HG02610 (cell line): ENCODE data around the gene CCSAP.
"Not testable (repeated sequence)": the region's sequence is repeated elsewhere in the genome, so short reads cannot be mapped to it uniquely, and the experiment has no call there.

Experiments used
- ATAC-seq: cut with Tn5 transposase; IDR thresholded peaks from one replicate; pipeline ENCODE4 v1.9.1; 2021; ENCODE audit warnings: mild to moderate bottlenecking, moderate library complexity; ENCODE audit not compliant: unreplicated experiment

Gene CCSAP

DNA sequence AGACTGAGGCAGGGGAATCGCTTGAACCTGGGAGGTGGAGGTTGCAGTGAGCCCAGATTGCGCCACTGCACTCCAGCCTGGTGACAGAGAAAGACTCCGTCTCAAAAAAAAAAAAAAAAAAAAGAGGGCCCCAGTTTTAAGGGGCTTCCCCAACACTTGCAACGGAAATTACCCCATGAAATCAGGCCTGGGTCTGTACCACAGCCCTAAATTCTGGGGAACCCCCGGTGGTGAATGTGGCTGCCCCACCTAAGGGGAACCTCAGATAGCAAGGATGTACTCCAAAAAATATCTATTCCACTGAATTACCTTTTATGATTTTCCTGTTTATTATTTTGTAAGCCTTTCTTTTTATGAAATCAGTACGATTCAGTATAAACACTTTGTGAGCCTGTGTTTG, 15.1 kb downstream of the CCSAP start:
- not testable (repeated sequence) for ATAC-seq

DNA sequence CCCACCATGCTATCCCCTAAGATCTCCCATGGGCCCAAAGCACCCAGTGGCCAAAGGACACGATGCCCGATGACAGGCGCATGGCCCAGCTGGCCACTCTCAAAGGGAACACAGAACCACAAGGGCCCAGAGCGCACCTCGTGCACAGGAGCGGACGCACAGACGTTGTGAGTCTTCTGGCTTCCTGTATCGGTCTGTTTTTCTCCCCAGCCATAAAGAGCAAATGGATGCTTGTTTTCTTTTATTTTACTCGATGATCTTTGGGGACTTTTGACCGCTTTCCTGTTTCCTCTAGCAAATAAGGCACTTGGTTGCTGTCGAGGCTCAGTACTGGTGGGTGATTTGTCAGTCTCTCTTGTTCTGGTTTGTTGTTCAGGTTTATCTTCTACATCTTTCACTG, 16.2 kb downstream of the CCSAP start:
- no peak for ATAC-seq

DNA sequence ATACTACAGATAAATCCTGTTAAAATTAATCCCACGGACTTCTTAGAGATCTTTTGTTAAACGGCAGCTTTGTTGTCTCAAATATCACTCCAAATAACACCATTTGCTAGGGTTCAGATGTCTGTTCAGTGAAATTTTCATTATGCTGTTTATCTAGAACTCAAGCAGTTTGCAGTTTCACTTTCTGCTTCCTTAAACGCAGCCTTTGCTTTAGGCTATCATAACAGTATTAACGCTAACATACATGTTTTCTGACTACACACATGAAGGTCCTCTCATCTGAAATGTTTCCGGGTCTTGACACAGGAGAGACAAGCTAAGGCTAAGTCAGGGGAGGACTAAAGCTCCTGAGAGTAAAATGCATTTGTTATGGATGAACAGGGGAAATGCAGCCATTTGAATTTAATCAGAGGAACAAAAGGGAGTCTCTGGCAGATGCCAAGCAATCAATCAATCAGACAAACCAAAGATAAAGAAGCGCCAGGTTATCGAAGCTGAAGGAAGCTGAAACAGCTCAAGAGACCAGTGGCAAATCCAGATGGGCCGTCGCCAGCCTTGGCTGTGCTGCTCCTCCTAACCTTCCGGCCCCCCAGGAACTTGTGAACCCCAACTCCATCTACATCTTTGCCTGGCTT, 16.9 kb downstream of the CCSAP start:
- no peak for ATAC-seq

DNA sequence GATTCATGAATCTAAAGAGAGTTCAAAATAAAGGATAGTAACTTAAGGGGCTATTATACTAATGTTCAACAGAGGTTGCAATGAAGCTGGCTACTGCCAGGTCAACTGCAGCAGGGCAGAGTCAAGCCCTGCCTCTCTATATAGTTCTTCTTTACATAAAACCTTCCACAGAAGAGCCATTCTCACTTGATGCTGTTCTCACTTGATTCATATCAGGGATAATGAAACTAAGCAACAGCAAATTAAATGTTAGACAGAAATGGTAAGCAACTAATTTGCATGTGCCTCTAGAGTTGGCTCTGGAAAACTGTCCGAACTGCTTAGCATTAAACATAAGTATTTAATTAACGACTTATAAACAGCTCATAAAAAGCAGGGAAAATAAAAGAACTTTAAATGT, 17.4 kb downstream of the CCSAP start:
- no peak for ATAC-seq

DNA sequence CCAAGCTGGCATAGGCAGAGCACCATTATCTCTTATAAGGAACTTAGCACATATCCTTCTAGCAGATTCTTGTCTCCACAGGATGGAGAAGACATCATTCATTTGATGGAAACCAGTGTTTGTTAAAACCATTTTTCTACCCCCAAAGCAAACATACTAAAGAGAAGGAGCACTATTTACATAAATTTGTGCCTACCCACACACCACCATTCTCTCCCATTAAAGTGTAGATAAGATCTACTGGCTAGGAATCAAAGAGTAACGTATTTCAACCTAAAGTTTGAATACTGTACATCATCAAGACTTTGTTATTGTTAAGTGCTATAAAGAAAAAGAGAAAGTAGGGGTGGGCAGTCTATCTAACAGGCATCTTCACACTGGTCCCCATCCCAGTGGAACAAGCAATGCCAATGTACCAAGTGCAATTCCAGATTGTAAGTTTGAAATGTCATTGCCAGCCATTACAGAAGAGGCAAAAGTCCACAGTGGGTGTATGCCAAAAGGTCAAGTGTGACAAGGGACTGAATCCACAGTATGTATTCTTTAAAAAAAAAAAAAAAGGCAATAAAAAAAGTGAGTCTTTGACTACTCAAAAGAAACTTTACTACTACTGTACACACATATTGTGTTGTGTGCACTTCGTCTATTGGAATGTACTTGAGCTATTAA, 18.8 kb downstream of the CCSAP start:
- ATAC-seq: no peak

DNA sequence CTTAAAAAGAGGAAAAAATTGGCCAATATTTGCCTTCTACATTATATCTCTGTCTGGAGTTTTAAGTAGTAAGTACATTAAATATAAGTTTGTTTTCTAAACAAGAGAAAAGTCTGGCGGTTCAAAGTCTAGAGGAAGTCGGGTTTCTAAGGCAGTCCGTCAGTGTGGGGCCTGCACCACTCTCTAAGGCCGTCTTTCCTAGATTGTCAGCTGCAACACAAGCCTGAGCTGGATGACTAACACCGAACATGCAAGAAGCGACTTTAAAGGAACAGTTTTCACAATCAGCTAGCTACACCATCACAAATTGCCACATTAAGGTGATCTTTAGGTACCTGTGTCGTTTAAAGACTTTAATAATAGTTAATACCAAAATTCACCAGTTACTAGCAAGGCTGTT, 19.6 kb downstream of the CCSAP start:
- no peak for ATAC-seq

DNA sequence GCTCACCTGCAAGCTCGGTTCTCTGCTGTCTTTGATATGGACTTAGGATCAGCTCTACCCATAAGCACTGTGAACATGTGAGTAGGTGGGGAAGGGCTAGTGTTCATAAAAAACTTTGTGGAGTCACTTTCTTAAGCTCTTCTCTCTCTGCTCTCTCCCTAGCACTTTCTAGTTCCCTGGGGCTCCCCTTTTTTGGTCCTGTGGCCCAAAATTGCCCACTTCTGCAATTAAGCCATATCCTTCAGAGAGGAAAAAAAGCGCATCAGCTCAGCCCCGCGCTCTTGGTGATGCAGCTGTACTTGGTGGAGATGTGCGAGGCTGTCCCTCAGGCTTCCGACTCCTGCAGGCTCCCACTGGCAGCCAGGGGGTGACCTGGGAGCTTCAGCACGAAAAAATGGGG, 23.4 kb downstream of the CCSAP start:
- ATAC-seq: no peak

DNA sequence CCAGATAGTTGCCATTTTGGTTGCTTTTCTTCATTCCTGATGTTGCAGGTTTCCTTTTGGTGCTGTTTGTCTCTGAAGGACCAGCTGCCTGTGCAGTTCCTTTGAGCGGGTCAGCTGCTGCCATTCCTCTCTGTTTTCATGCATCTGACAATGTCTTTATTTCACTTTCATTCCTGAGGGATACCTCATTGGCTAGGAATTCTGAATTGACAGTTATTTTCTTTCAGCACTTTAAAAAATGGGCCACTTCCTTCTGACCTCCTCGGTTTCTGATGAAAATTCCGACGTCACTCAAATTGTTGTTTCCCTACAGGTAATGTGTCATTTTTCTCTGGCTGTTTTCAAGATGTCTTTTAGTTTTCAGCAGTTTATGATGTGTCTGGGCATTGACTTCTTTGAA, 24.8 kb downstream of the CCSAP start:
- ATAC-seq: no peak

DNA sequence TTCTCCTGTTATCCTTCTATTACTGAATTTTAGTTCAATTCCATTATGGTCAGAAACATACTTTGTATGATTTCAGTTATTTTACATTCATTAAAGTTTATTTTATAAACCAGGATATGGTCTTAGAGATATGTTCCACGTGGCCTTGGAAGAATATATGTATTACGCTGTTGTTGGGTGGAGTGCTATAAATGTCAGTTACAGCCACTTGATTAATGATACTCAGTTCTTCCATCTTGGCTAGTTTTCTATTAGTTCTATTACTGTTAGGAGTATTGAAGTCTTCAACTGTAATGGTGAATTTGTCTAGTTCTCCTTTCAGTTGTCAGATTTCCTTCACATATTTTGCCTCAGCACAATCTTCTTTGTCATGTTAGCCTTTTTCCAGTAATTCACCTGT, 26.7 kb downstream of the CCSAP start:
- no peak for ATAC-seq

DNA sequence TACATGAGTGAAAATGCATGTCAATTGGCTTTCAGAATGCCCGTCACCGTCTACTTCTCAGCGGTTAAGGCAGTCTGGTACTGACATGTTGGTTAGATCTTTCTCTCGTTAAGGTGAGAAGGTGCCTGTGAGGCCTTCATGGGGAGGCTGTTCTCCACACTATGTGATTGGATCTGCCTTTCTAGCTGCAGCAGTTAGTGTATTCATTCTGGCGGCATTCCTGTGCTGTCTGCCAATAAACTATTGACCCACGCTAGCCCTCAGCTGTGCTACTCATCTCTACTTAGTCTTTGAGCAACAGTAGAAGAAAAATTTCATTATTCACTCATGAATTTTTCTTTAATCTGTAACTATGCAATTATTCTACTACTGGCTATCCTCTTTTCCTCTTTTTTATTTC, 32.0 kb downstream of the CCSAP start:
- no peak for ATAC-seq

DNA sequence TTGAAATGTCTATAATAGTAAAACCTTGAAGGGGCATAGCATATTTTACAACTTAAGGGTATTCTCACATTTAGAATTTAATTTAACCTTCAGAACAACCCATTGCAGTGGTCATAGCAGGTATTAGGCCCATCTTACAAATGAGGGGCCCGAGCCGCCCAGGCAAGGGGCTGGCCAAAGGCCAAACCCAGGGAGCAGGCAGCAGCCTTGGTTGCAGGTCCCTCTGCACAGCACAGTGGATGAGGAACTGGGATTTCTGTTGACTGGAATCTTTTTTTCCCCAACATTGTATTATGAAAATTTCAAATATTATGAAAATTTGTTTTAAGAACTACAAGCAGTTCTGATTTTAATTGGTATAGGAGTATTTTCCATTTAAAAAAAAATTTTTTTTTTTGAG, 33.2 kb downstream of the CCSAP start:
- no peak for ATAC-seq

DNA sequence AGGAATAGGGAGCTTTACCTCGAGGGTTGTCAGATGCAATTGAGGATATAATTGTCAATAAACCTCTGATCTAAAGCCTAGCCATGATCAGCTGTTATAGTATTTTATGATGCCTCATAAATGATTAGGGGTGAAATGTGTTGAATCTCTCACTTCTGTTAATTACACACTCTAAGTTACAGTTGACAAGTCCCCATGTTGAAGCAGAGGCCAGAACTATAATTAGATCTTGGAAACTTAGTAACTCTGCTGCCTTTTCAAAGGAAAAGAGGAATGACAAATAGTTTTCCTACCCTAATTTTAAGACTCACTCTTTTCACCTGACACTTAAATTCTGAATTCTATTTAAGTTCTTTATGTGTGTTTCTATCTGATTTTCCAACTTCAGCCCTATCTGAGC, 33.8 kb downstream of the CCSAP start:
- no peak for ATAC-seq

DNA sequence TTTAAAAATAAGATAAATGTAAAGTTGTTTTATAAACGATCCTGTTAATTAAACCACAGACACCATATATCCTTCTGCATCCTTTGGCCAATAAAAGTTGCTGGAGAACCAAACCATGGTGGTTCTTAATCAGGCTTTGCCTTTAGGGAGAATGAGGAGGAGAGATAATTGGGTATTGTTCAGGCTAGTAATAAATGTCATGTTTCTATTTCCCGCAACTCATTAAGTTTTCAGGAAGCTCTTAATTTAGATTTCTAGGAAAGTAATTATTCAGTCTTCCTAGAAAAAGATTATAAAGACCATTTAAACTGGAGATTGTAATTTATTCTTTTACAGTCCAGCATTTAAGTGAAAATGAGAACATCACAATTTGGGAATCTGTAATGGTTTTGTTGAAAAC, 37.5 kb downstream of the CCSAP start:
- no peak for ATAC-seq

DNA sequence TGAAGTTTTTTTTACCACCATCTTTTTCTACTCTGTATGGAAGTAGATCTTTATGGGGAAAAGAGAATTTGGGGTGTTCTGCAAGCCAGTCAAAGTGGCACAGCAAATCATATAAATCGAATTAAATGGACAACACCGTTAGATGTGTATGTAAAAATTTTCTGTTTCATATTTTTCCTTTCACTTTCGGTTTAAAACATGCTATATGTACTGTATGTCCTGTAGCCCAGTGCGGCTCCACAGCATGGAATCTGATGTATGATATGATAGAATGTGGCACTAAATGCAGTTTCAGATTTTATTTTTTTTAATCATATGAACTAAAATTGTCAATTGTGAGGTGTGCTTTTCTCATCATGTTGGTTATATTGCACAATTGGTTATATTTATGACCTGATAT, 39.0 kb downstream of the CCSAP start:
- no peak for ATAC-seq

DNA sequence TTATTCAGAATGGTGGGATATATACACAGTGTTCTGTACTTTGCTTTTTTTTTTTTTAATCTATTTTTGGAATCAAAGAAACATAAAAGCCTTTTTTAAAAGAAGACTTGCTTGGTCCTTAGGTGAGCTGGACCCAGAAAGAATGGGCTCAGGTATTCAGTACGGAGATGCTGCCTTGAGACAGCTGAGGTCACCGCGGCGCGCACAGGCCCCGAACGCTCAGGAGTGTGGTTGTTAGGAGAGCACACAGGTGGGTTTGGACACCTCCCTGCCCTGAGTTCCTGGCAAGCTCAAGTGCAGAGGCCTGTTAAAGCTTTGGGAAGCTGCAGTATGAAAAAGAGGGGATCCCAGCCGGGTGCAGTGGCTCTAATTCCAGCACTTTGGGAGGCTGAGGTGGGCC, 40.1 kb downstream of the CCSAP start:
- ATAC-seq: no peak

DNA sequence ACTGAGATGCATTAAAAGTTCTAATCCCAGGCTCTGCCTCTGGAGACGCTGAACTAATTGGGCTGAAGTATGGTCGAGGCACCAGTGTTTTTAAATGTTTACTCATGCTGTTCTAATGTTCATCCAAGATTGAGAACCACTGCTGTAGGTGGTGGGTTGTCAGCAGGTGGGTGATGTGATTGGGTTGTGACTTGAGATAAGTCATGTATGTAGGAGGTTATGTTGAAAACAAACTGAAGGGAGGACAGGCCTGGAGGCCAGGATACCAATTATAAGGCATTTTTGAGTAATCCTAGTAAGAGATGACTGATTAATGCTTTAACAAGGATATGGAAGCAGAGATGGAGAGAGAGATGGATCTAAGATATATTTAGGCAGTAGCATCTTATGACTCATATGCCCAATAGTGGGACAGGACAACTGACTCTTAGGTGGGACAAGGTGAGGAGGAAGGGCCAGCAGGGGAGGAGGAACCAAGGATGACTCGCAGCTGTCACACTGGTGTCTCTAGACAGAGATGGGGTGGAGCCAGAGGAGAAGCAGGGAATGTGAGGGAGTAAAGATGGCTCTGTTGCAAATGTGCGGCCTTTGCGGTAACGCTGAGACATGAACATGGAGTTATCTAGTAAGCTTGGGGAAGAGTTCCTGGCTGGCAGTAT, 42.6 kb downstream of the CCSAP start:
- ATAC-seq: no peak

DNA sequence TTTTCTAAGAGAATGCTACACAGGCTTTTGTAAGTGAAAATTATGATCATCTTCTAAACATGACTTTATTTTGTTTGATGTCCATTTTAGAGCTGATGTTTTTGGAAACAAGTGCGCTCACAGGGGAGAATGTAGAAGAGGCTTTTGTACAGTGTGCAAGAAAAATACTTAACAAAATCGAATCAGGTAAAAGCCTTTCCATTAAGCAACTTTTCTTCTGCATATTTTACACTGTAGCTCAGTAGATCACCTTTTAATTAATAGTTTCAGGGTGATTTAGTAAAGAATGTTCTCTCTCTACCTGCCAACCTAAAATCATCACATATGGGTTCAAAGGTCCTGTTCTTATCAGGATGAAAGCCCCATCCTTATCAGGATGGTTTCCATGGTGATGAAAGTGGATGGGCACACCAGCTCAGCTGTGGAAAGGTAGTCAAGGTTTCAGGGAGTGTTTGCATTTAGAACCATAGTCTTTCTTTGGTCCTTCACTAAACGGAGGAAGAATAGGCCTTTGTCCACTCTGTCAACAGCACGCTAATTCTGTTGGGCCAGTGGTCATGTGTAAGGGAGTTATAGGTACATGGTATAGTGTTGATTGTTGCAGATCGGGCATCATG, 43.9 kb downstream of the CCSAP start:
- ATAC-seq: no peak

DNA sequence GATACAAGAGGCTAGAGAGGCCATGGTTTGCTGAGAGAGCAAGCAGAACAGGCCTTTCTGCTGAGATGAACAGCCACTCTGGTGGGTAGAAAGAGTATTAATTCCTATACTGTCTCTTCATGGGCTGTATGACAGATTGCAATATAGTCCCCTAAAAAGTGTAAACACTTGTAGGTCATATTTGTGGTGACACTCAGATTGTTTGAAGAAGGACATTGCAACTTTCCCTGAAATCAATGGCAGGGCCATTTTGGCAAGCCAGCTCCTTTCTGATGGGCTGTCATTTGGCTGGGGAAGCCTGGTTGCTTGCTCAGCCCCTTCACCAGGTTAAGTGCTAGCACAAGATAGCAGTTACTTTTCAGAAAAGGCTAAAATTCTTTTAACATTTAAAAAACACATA, 44.4 kb downstream of the CCSAP start:
- no peak for ATAC-seq

DNA sequence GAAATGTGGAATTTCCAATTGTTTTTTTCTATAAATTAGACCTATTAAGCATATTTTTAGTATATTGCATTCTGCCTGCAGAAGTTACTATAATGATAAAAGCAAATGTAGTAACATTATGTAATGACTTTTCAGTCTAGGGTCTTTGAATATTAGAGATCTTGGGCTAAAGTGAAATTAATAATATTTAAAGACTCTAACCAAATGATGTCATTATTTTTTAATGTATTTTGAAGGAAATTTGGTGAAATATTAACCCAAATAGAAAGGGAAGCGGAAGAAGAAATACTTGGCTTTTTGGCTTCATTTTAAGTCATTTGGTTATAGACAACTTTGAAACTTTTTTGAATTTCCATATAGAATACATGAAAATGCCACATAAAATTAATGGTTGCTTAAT, 45.1 kb downstream of the CCSAP start:
- no peak for ATAC-seq

DNA sequence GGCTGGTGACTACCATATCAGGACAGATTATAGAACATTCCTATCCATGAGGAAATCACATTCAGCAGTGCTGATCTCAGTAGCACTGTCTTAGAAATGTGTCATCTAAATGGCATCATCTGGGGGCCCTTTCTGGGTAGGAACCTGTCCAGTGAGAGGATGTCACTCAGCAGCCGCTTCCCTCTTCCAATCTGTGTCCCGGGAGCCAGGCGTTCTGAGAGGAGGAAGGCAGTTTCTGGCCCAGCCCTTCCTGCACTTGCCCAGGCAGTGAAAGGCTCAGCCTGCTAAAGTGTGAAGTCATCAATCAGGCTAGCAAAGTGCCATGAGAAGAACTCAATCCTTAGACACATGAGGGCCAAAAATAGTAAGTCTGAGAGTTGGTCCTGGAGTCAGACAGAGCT, 46.3 kb downstream of the CCSAP start:
- no peak for ATAC-seq

DNA sequence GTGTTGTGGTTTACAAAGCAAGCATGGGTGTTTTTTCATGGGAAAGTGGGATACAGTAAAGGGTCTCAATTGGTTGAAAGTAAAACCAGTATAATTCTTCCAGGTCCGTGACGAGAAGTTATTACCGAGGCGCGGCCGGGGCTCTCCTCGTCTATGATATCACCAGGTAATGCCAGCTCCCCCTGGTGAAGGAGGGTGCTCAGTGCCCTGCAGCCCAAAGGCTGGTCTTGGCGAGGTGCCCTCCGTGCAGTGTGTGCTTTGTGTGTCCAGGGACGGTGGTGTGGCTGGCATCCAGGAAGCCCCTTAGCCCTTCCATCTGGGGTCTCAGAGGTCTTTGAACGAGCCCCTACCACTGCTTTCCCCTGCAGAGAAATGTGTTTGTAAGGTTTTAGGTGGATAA, 47.1 kb downstream of the CCSAP start:
- no peak for ATAC-seq

DNA sequence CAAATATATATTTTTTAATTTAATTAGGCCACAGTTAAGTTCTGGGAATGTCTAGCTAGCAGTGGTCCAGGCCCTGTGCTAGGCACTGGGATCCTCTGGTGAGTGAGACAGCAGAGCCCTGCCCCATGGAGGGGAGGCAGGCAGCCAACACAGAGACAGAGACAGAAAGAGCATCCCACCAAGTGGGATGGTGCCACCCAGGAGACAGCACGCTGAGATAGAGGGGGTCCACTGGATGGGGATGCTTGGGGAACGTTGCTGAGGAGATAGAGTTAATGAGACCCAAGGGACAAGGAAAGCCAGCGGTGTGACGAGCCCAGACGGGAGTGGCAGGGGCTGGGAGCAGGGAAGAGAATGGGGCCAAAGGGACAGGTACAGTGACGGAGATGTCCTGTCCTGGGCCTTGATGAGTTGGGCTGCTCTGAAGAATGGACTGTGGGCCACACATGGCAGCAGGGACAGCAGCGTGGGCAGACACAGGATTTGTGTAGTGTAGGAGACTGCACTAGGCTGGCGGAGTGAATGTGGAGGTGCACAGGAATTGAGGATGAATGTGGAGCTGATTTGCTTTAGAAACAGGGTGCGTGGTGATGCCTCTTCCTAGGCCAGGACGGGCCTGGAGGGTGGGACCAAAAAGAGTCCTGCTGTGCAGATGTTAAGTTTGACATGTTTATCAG, 49.2 kb downstream of the CCSAP start:
- ATAC-seq: no peak
